ENCODE data around the gene LARGE1. TPM values are rescaled to one million over a fixed set of nuclear protein-coding genes. Genes with fewer than 3 reads are reported as not detected.

Gene LARGE1
- total and polyA plus RNA-seq, 2 of the 13 experiments (the other 11 are each of a cell fraction or from before 2014, with no cell fraction given): 8.4 to 11.0 TPM

DNA sequence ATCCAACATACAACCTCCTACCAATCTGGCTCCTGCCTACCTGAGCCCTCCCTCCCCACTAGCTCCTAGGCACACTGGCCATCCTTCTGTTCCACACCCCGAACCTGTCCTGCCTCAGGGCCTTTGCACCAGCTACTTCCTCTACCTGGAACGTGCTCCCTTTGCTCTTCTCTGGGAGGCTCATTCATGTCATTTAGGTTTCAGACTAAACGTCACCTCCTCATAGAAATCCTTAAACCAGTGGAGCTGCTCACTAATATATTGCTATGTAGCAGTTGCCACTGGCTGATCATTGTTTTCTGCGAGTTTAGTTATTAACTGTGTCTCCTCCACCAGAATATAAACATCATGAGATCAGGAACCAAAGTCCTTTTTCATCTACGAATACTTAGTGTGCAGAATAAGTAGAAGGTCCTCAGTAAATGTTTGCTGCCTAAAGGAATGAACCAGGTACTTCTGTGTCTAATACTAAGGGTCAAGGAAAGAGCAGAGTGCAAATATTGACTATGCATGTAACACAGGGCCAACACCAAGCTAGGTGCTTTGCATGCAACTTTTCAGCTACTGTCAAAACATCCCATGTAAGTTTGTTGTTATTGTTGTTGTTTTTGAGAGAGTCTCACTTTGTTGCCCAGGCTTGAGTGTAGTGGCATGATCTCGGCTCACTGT lies 584.5 kb downstream of the LARGE1 start (continued):
- TF ChIP-seq FOXK2 (IDR thresholded peaks at IDR 0.05): peak; percentile 78
- TF ChIP-seq MIER3 (CRISPR knock-in tag; IDR thresholded peaks at IDR 0.05; ENCODE audit: borderline replicate concordance): peak; percentile 88; the same call in 1 of the 2 replicates
- TF ChIP-seq ZNF740 (CRISPR knock-in tag; IDR thresholded peaks at IDR 0.05): no peak
- TF ChIP-seq ZNF333 (CRISPR knock-in tag; IDR thresholded peaks at IDR 0.05; ENCODE audit: borderline replicate concordance): no peak
- peak; percentile 91; the same call in 1 of the 2 replicates for TF ChIP-seq ZNF280D (CRISPR knock-in tag; IDR thresholded peaks at IDR 0.05)
- TF ChIP-seq, protein P1, sequence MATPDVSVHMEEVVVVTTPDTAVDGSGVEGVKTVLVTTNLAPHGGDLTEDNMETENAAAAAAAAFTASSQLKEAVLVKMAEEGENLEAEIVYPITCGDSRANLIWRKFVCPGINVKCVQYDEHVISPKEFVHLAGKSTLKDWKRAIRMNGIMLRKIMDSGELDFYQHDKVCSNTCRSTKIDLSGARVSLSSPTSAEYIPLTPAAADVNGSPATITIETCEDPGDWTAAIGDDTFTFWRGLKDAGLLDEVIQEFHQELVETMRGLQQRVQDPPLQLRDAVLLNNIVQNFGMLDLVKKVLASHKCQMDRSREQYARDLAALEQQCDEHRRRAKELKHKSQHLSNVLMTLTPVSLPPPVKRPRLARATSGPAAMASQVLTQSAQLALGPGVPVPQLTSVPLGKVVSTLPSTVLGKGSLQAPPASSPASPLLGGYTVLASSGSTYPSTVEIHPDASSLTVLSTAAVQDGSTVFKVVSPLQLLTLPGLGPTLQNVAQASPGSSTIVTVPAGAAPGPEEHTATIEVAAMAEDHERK (CRISPR knock-in tag; IDR thresholded peaks at IDR 0.05; ENCODE audit: low read depth): no peak
- peak; percentile 66; the same call in 1 of the 2 replicates for TF ChIP-seq RFXAP (CRISPR knock-in tag; IDR thresholded peaks at IDR 0.05; ENCODE audit: borderline replicate concordance)
- TF ChIP-seq, protein P2, sequence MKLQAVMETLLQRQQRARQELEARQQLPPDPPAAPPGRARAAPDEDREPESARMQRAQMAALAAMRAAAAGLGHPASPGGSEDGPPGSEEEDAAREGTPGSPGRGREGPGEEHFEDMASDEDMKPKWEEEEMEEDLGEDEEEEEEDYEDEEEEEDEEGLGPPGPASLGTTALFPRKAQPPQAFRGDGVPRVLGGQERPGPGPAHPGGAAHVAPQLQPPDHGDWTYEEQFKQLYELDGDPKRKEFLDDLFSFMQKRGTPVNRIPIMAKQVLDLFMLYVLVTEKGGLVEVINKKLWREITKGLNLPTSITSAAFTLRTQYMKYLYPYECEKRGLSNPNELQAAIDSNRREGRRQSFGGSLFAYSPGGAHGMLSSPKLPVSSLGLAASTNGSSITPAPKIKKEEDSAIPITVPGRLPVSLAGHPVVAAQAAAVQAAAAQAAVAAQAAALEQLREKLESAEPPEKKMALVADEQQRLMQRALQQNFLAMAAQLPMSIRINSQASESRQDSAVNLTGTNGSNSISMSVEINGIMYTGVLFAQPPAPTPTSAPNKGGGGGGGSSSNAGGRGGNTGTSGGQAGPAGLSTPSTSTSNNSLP (IDR thresholded peaks at IDR 0.05; ENCODE audit: low read depth, low read length): peak; percentile 90
- no peak for TF ChIP-seq KDM5B (CRISPR knock-in tag; IDR thresholded peaks at IDR 0.05; ENCODE audit: borderline replicate concordance)
- TF ChIP-seq ZNF629 (CRISPR knock-in tag; conservative IDR thresholded peaks at IDR 0.05): peak; percentile 41; the same call in 1 of the 2 replicates
- peak; percentile 93 for TF ChIP-seq RXRB (CRISPR knock-in tag; IDR thresholded peaks at IDR 0.05; ENCODE audit: borderline replicate concordance)
- no peak; the same call in 1 of the 2 replicates for TF ChIP-seq CREB1 (IDR thresholded peaks at IDR 0.05)
- peak; percentile 78 for TF ChIP-seq CREB1 (CRISPR knock-in tag; IDR thresholded peaks at IDR 0.05)
- no peak for TF ChIP-seq POLR2AphosphoS2 (IDR thresholded peaks at IDR 0.05; ENCODE audit: low read depth, low read length)
- TF ChIP-seq ZNF460 (CRISPR knock-in tag; IDR thresholded peaks at IDR 0.05; ENCODE audit: borderline replicate concordance): no peak; the same call in 1 of the 2 replicates
- TF ChIP-seq E2F5 (CRISPR knock-in tag; conservative IDR thresholded peaks at IDR 0.05): no peak
- TF ChIP-seq HNF1B (CRISPR knock-in tag; IDR thresholded peaks at IDR 0.05): peak; percentile 98
